GM12801 (cell line): ENCODE measurements around the gene FAM3A.

Source experiments
- CTCF ChIP-seq: IDR thresholded peaks from one replicate; pipeline ENCODE4 v1.5.1; 2011; ENCODE audit warnings: control low read depth; ENCODE audit not compliant: insufficient read length; ENCODE audit errors: extremely low read depth

The FAM3A gene

DNA sequence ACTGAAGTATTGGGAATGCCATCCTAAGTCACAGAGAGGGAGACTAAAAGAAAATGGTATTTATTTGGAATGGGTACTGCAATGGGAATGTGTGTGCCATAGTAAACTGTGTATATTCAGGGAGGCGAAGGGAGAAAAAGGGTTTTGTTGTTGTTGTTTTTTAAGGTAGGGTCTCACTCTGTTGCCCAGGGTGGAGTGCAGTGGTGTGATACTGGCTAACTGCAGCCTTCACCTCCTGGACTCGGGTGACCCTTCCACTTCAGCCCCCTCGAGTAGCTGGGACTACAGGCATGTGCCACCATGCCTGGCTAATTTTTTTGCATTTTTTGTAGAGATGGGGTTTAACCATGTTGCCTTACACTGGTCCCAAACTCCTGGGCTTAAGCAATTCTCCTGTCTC lies 21.3 kb downstream of the FAM3A start:
- TF ChIP-seq CTCF: no peak

- no peak for TF ChIP-seq CTCF
Observed at GRCh38 chrX:154490414-154491083, 25.5 kb downstream of the FAM3A start, which contains the start of gene SLC10A3. TSS of gene SLC10A3 (minus strand) at chrX:154490629. CDS start at chrX:154488940, 1,689 bp downstream.

- TF ChIP-seq CTCF: no peak
Observed at GRCh38 chrX:154490021-154490413, 26.0 kb downstream of the FAM3A start.

DNA sequence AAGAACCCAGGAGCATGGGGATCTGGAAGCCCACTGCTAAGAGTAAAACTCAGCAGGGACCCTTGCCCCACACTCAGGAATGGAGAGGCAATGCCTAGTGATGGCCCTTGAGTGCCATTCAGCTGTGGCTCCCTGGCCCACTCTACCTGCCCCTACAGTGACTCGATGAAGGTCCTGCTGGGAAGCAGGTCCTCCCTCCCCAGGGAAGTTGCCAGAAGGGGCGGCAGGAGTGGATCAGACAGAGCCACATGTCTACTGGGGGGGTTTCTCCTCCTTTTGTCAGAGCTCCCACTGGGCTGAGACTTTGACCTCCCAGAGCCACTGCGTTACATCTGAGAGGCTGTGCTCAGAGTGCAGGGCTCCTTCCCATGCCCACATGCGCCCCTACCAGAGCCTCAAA lies 26.9 kb downstream of the FAM3A start:
- no peak for TF ChIP-seq CTCF

DNA sequence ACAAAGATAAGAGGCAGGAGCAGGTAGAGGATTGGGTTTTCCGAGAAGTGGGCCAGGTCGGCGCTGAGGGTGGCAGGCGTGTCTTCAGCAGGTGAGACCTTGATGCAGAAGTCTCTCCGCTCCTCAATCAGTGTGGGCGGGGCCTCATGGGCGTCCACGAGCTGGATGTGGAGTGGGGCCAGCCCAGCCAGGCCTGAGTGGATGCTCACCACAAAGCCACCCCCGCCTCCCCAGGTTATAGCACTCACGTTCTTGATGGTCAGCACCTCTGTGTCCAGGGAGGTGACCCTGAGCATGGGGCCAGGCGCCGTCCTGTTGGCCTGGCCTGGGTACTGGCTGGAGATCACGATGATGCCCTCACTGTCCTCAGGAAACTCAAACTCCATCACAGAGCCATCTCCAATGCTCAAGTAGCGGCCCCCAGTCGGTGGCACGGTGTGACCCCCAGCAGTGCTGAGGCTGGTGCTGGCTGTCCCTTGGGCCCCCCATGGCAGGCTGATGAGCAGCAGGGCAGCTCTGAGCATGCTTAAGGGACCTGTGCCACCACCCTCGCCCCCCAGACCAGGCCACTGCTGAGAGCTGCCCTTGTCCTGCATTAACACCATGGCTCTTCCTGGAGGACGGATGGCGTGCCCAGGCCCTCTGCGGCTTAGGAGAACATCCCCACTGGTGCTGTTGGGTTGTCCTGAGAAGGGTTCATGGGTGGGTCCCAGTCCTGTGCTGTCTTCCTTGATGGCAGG lies 27.5 kb downstream of the FAM3A start:
- no peak for TF ChIP-seq CTCF

- TF ChIP-seq CTCF: no peak
Observed at GRCh38 chrX:154487518-154488290, 28.3 kb downstream of the FAM3A start.
